Measurements from ENCODE around the gene CALY.

DNA sequence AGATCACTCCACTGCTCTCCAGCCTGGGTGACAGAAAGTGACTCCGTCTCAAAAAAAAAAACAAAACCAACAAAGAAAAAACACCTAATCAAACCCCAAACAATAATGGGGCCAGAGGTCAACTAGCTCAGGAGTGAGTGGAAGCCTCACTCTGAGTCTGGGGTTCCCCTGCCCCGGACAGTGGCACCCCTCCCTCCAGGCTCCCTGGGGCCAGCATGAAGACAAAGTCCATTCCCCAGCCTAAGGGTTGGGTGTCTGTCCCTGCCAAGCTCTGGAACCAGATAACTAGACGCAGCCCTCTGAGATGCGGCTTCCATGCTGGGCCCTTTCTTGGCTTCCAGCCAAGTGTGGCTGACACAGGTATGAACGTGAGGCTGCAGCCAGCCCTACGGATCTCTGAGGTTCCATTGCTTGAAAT lies 22.9 kb upstream of the CALY start:
- TF ChIP-seq YY1 (IDR thresholded peaks at IDR 0.05; ENCODE audit: low read depth) (no peak), FOXM1 (IDR thresholded peaks at IDR 0.05; ENCODE audit: borderline replicate concordance, low read depth) (no peak), TEAD4 (IDR thresholded peaks at IDR 0.05) (no peak), TAF1 (IDR thresholded peaks at IDR 0.05; ENCODE audit: low read depth) (no peak), CEBPB (IDR thresholded peaks at IDR 0.05) (no peak), NFIC (IDR thresholded peaks at IDR 0.05) (peak; percentile 92), EGR1 (IDR thresholded peaks at IDR 0.05) (no peak), EP300 (IDR thresholded peaks at IDR 0.05; ENCODE audit: borderline replicate concordance) (no peak), RAD21 (IDR thresholded peaks at IDR 0.05; ENCODE audit: low read depth) (no peak), CREB1 (IDR thresholded peaks at IDR 0.05; ENCODE audit: low read depth) (no peak), TCF12 (IDR thresholded peaks at IDR 0.05; ENCODE audit: low read depth) (no peak)
- TF ChIP-seq, protein P1, sequence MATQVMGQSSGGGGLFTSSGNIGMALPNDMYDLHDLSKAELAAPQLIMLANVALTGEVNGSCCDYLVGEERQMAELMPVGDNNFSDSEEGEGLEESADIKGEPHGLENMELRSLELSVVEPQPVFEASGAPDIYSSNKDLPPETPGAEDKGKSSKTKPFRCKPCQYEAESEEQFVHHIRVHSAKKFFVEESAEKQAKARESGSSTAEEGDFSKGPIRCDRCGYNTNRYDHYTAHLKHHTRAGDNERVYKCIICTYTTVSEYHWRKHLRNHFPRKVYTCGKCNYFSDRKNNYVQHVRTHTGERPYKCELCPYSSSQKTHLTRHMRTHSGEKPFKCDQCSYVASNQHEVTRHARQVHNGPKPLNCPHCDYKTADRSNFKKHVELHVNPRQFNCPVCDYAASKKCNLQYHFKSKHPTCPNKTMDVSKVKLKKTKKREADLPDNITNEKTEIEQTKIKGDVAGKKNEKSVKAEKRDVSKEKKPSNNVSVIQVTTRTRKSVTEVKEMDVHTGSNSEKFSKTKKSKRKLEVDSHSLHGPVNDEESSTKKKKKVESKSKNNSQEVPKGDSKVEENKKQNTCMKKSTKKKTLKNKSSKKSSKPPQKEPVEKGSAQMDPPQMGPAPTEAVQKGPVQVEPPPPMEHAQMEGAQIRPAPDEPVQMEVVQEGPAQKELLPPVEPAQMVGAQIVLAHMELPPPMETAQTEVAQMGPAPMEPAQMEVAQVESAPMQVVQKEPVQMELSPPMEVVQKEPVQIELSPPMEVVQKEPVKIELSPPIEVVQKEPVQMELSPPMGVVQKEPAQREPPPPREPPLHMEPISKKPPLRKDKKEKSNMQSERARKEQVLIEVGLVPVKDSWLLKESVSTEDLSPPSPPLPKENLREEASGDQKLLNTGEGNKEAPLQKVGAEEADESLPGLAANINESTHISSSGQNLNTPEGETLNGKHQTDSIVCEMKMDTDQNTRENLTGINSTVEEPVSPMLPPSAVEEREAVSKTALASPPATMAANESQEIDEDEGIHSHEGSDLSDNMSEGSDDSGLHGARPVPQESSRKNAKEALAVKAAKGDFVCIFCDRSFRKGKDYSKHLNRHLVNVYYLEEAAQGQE (IDR thresholded peaks at IDR 0.05; ENCODE audit: low read depth), result no peak
- TF ChIP-seq, protein P2, sequence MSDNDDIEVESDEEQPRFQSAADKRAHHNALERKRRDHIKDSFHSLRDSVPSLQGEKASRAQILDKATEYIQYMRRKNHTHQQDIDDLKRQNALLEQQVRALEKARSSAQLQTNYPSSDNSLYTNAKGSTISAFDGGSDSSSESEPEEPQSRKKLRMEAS (IDR thresholded peaks at IDR 0.05), result no peak
- TF ChIP-seq, protein P3, sequence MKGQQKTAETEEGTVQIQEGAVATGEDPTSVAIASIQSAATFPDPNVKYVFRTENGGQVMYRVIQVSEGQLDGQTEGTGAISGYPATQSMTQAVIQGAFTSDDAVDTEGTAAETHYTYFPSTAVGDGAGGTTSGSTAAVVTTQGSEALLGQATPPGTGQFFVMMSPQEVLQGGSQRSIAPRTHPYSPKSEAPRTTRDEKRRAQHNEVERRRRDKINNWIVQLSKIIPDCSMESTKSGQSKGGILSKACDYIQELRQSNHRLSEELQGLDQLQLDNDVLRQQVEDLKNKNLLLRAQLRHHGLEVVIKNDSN (IDR thresholded peaks at IDR 0.05), result no peak
